ENCODE measurements around the gene SRMS. TPM values are rescaled to one million over a fixed set of nuclear protein-coding genes. Genes with fewer than 3 reads are reported as not detected.

SRMS gene
- total and polyA plus RNA-seq, 5 donors = not detected

GRCh38 chr20:63546256-63546955 is 1.1 kb downstream of the SRMS start:
- no peaks in the 10 kb centered on the region for H3K4me1 ChIP-seq (ENCODE audit: control insufficient read depth, insufficient read depth, low read length)
- DNase-seq (no peak), ATAC-seq (no peak)
- no peak overlapping the region for H3K27ac ChIP-seq (ENCODE audit: low read length)
- H3K4me3 ChIP-seq (ENCODE audit: low read length) = no peak overlapping the region
- intact Hi-C loops (cut with DNase I) = loop anchor here in 1 of 4 donors (10.0 kb wide), 1 partner anchor 208 kb away; no protein-coding TSS in a partner anchor
- H3K9me3 ChIP-seq (ENCODE audit: control insufficient read depth, low read length) = no peaks in the 10 kb centered on the region
- H3K27me3 ChIP-seq (ENCODE audit: control insufficient read depth, insufficient read depth) = no peaks in the 10 kb centered on the region
- WGBS = 74% methylated on average over 20 of the region's 20 CpGs

- intact Hi-C loops (cut with DNase I) = loop anchor here in 1 of 4 donors (10.0 kb wide), 1 partner anchor 209 kb away; no protein-coding TSS in a partner anchor
- H3K4me1 ChIP-seq (ENCODE audit: control insufficient read depth, insufficient read depth, low read length) = no peaks in the 10 kb centered on the region
- no peaks in the 10 kb centered on the region for H3K27me3 ChIP-seq (ENCODE audit: control insufficient read depth, insufficient read depth)
- DNase-seq (no peak), ATAC-seq (no peak)
- H3K9me3 ChIP-seq (ENCODE audit: control insufficient read depth, low read length) = no peaks in the 10 kb centered on the region
- no peak overlapping the region for H3K27ac ChIP-seq (ENCODE audit: low read length)
- WGBS = 60% methylated on average over 6 of the region's 6 CpGs
- no peak overlapping the region for H3K4me3 ChIP-seq (ENCODE audit: low read length)
These were observed 1.7 kb downstream of the SRMS start for GRCh38 chr20:63545814-63546213.

DNA sequence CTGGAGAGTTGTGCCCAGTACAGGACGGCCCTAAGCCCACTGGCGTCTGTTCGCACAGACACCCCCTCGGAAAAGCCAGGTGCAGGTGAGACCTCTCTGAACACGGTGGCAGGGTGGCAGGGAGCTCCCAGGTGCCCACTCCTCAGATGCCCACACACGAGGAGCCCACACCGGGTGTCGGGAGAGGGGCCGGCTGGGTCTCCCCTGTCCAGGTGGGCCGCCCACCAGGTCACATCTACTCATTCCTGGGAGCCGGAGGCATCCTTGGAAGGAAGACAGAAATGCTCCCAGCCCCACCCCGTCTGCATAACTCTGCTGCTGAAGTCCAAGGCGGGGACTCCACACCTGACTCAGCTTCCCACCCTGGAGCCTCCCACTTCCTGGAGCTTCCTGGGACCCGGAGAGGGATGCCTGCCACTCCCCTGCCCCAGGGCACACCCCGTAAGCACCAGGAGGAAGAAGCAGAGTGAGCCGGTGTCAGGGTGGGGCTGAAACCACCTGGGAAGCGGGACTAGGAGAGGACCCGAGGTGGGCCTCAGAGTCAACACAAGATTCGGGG is 2.5 kb downstream of the SRMS start:
- Histone ChIP-seq H3K4me3 (ENCODE audit: low read length) (no peak overlapping the region), H3K9me3 (ENCODE audit: control insufficient read depth, low read length) (no peaks in the 10 kb centered on the region), H3K4me1 (ENCODE audit: control insufficient read depth, insufficient read depth, low read length) (no peaks in the 10 kb centered on the region), H3K27me3 (ENCODE audit: control insufficient read depth, insufficient read depth) (no peaks in the 10 kb centered on the region), H3K27ac (ENCODE audit: low read length) (no peak overlapping the region)
- no peak for ATAC-seq
- WGBS = 69% methylated on average over 19 of the region's 19 CpGs
- intact Hi-C loops (cut with DNase I) = loop anchor here in 1 of 4 donors (10.0 kb wide), 1 partner anchor 210 kb away; no protein-coding TSS in a partner anchor
- DNase-seq = no peak

DNA sequence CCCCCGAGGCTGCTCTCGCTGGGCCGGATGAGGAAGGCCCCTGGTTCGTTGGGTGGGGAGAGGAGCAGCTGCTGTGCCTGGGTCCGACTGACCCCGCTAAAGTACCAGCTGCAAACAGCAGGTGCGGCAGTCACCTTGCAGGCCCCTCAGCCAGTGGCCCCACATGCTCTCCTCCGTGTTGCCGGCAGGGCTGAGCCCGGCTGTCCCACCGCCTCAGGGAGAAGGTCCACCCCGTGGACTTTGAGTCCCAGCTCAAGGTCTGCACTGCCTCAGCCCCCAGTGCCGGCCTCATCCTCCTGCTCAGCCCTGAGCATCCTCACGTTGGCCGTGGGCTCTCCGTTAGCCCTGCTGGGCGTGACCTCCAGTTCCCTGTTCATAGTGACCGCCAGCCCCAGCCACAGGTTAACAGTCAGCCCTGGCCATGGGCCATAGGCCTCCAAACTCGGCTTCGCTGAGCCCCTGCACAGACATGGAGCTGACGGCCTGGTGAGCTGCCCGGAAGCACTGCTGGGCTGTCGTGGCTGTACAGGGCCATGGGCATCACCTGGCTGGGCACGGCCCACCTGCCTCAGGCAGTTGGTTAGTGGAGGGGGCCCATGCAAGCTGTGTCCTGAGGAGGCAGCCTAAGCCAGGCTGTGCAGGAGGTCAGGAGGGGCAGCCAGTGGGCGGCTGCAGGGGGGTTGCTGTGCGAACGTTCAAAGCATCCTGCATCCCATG is 3.1 kb downstream of the SRMS start:
- 69% methylated on average over 27 of the region's 27 CpGs for WGBS
- Histone ChIP-seq H3K27me3 (ENCODE audit: control insufficient read depth, insufficient read depth) (no peaks in the 10 kb centered on the region), H3K4me1 (ENCODE audit: control insufficient read depth, insufficient read depth, low read length) (no peaks in the 10 kb centered on the region), H3K4me3 (ENCODE audit: low read length) (no peak overlapping the region), H3K9me3 (ENCODE audit: control insufficient read depth, low read length) (no peaks in the 10 kb centered on the region), H3K27ac (ENCODE audit: low read length) (no peak overlapping the region)
- ATAC-seq (no peak), DNase-seq (no peak)
- intact Hi-C loops (cut with DNase I) = loop anchor here in 1 of 4 donors (10.0 kb wide), 1 partner anchor 210 kb away; no protein-coding TSS in a partner anchor

DNA sequence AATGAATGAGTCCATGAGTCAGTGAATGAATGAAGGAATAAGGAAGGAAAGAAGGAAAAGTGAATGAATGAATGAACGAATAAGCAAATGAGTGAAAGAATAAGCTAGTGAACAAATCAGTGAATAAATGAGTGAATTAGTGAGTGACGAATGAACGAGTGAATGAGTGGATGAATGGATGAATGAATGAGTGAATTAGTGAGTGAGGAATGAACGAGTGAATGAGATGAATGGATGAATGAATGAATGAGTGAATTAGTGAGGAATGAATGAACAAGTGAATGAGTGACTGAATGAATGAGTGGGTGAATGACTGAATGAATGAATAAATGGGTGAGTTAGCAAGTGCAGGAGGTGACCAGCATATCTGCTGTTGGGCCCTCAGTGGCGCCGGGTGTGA is 3.8 kb downstream of the SRMS start:
- intact Hi-C loops (cut with DNase I) = loop anchor here in 1 of 4 donors (10.0 kb wide), 1 partner anchor 211 kb away; no protein-coding TSS in a partner anchor
- WGBS = 88% methylated on average over 6 of the region's 6 CpGs
- Histone ChIP-seq H3K27ac (ENCODE audit: low read length) (no peak overlapping the region), H3K4me3 (ENCODE audit: low read length) (no peak overlapping the region), H3K27me3 (ENCODE audit: control insufficient read depth, insufficient read depth) (no peaks in the 10 kb centered on the region), H3K9me3 (ENCODE audit: control insufficient read depth, low read length) (no peaks in the 10 kb centered on the region), H3K4me1 (ENCODE audit: control insufficient read depth, insufficient read depth, low read length) (no peaks in the 10 kb centered on the region)
- DNase-seq (no peak), ATAC-seq (no peak)

- Histone ChIP-seq H3K27me3 (ENCODE audit: control insufficient read depth, insufficient read depth) (no peaks in the 10 kb centered on the region), H3K27ac (ENCODE audit: low read length) (no peak overlapping the region), H3K9me3 (ENCODE audit: control insufficient read depth, low read length) (no peaks in the 10 kb centered on the region), H3K4me3 (ENCODE audit: low read length) (no peak overlapping the region), H3K4me1 (ENCODE audit: control insufficient read depth, insufficient read depth, low read length) (no peaks in the 10 kb centered on the region)
- 87% methylated on average over 10 of the region's 10 CpGs for WGBS
- intact Hi-C loops (cut with DNase I) = loop anchor here in 1 of 4 donors (10.0 kb wide), 1 partner anchor 212 kb away; no protein-coding TSS in a partner anchor
- DNase-seq (no peak), ATAC-seq (no peak)
These were observed 4.4 kb downstream of the SRMS start for GRCh38 chr20:63543131-63543530.

GRCh38 chr20:63542696-63543095 is 4.9 kb downstream of the SRMS start:
- no peaks in the 10 kb centered on the region for H3K4me1 ChIP-seq (ENCODE audit: control insufficient read depth, insufficient read depth, low read length)
- DNase-seq = no peak
- no peak for ATAC-seq
- H3K27ac ChIP-seq (ENCODE audit: low read length) = no peak overlapping the region
- intact Hi-C loops (cut with DNase I) = loop anchor here in 1 of 4 donors (10.0 kb wide), 1 partner anchor 212 kb away; no protein-coding TSS in a partner anchor
- H3K27me3 ChIP-seq (ENCODE audit: control insufficient read depth, insufficient read depth) = no peaks in the 10 kb centered on the region
- no peak overlapping the region for H3K4me3 ChIP-seq (ENCODE audit: low read length)
- no peaks in the 10 kb centered on the region for H3K9me3 ChIP-seq (ENCODE audit: control insufficient read depth, low read length)
- 84% methylated on average over 10 of the region's 10 CpGs for WGBS

GRCh38 chr20:63542031-63542559 is 5.5 kb downstream of the SRMS start:
- DNase-seq (no peak), ATAC-seq (no peak)
- WGBS = 83% methylated on average over 36 of the region's 36 CpGs
- no peaks in the 10 kb centered on the region for H3K9me3 ChIP-seq (ENCODE audit: control insufficient read depth, low read length)
- no peak overlapping the region for H3K4me3 ChIP-seq (ENCODE audit: low read length)
- H3K4me1 ChIP-seq (ENCODE audit: control insufficient read depth, insufficient read depth, low read length) = no peaks in the 10 kb centered on the region
- H3K27ac ChIP-seq (ENCODE audit: low read length) = no peak overlapping the region
- no peaks in the 10 kb centered on the region for H3K27me3 ChIP-seq (ENCODE audit: control insufficient read depth, insufficient read depth)
- intact Hi-C loops (cut with DNase I) = loop anchor here in 1 of 4 donors (10.0 kb wide), 1 partner anchor 213 kb away; no protein-coding TSS in a partner anchor

GRCh38 chr20:63541371-63541770 is 6.2 kb downstream of the SRMS start:
- intact Hi-C loops (cut with DNase I) = loop anchor here in 1 of 4 donors (10.0 kb wide), 1 partner anchor 213 kb away; no protein-coding TSS in a partner anchor
- no peak overlapping the region for H3K27ac ChIP-seq (ENCODE audit: low read length)
- no peaks in the 10 kb centered on the region for H3K4me1 ChIP-seq (ENCODE audit: control insufficient read depth, insufficient read depth, low read length)
- H3K4me3 ChIP-seq (ENCODE audit: low read length) = no peak overlapping the region
- 90% methylated on average over 28 of the region's 28 CpGs for WGBS
- no peaks in the 10 kb centered on the region for H3K9me3 ChIP-seq (ENCODE audit: control insufficient read depth, low read length)
- ATAC-seq (no peak), DNase-seq (no peak)
- no peaks in the 10 kb centered on the region for H3K27me3 ChIP-seq (ENCODE audit: control insufficient read depth, insufficient read depth)

- Histone ChIP-seq H3K27me3 (ENCODE audit: control insufficient read depth, insufficient read depth) (no peaks in the 10 kb centered on the region), H3K27ac (ENCODE audit: low read length) (no peak overlapping the region), H3K4me1 (ENCODE audit: control insufficient read depth, insufficient read depth, low read length) (no peaks in the 10 kb centered on the region), H3K9me3 (ENCODE audit: control insufficient read depth, low read length) (no peaks in the 10 kb centered on the region), H3K4me3 (ENCODE audit: low read length) (no peak overlapping the region)
- WGBS = 67% methylated on average over 49 of the region's 49 CpGs
- no peak for ATAC-seq
- intact Hi-C loops (cut with DNase I) = loop anchor here in 1 of 4 donors (10.0 kb wide), 1 partner anchor 214 kb away; no protein-coding TSS in a partner anchor
- DNase-seq = no peak
These were observed 6.9 kb downstream of the SRMS start for GRCh38 chr20:63540417-63541186.
